ENCODE data around the gene H2BK1. TPM values are rescaled to one million over a fixed set of nuclear protein-coding genes. Genes with fewer than 3 reads are reported as not detected.

The H2BK1 gene
- total RNA-seq, 1 donor from 2014 or later: not detected

DNA sequence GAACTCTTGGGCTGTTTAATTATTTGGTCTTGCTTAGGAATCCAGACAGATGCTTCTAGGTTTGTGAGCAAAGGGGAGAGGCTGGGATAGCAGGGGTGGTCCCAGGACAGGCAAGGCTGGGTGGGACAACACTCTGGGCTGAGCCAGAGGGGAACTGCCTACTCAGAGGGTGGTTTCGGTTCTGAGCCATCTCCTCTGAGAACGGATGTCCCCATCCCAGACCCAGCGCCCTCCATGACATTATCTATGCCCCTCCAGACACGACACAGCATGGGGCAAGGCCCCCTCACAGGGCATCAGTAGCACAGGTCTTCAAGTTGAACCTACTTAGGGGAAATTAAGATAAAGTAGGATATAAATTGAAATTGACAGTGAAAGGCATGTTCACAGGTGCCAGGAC is 30.3 kb downstream of the H2BK1 start:
- no peak for DNase-seq (ENCODE audit: low read depth, low spot score)
- no peak for TF ChIP-seq CTCF (conservative IDR thresholded peaks at IDR 0.05)
- Mint-ChIP-seq H3K4me1 (no peaks in the 10 kb centered on the region), H3K27me3 (ENCODE audit: low read depth) (peaks cover 6% of the 10 kb centered on the region), H3K27ac (ENCODE audit: unreplicated experiment) (no peak overlapping the region), H3K36me3 (ENCODE audit: low read depth) (no peaks in the 10 kb centered on the region), H3K9me3 (no peaks in the 10 kb centered on the region), H3K4me3 (no peak overlapping the region)

GRCh38 chr7:151179287-151179860 is 30.9 kb downstream of the H2BK1 start:
- Mint-ChIP-seq H3K4me3 (no peak overlapping the region), H3K27ac (ENCODE audit: unreplicated experiment) (no peak overlapping the region), H3K4me1 (no peaks in the 10 kb centered on the region), H3K36me3 (ENCODE audit: low read depth) (no peaks in the 10 kb centered on the region), H3K9me3 (no peaks in the 10 kb centered on the region), H3K27me3 (ENCODE audit: low read depth) (peaks cover 8% of the 10 kb centered on the region)
- TF ChIP-seq CTCF (conservative IDR thresholded peaks at IDR 0.05): no peak
- no peak for DNase-seq (ENCODE audit: low read depth, low spot score)

- no peaks in the 10 kb centered on the region for H3K4me1 Mint-ChIP-seq
- no peak overlapping the region for H3K4me3 Mint-ChIP-seq
- H3K27ac Mint-ChIP-seq (ENCODE audit: unreplicated experiment): no peak overlapping the region
- H3K27me3 Mint-ChIP-seq (ENCODE audit: low read depth): peaks cover 8% of the 10 kb centered on the region
- TF ChIP-seq CTCF (conservative IDR thresholded peaks at IDR 0.05): no peak
- H3K9me3 Mint-ChIP-seq: no peaks in the 10 kb centered on the region
- no peak for DNase-seq (ENCODE audit: low read depth, low spot score)
- H3K36me3 Mint-ChIP-seq (ENCODE audit: low read depth): no peaks in the 10 kb centered on the region
These were observed 31.5 kb downstream of the H2BK1 start for GRCh38 chr7:151178831-151179230.

GRCh38 chr7:151178236-151178635 is 32.1 kb downstream of the H2BK1 start:
- H3K27me3 Mint-ChIP-seq (ENCODE audit: low read depth): peaks cover 10% of the 10 kb centered on the region
- H3K4me1 Mint-ChIP-seq: no peaks in the 10 kb centered on the region
- H3K4me3 Mint-ChIP-seq: no peak overlapping the region
- no peaks in the 10 kb centered on the region for H3K9me3 Mint-ChIP-seq
- DNase-seq (ENCODE audit: low read depth, low spot score): no peak
- H3K27ac Mint-ChIP-seq (ENCODE audit: unreplicated experiment): no peak overlapping the region
- TF ChIP-seq CTCF (conservative IDR thresholded peaks at IDR 0.05): no peak
- H3K36me3 Mint-ChIP-seq (ENCODE audit: low read depth): no peaks in the 10 kb centered on the region

GRCh38 chr7:151177310-151177709 is 33.0 kb downstream of the H2BK1 start:
- DNase-seq (ENCODE audit: low read depth, low spot score): no peak
- H3K4me3 Mint-ChIP-seq: no peak overlapping the region
- H3K4me1 Mint-ChIP-seq: peaks cover 5% of the 10 kb centered on the region
- no peak overlapping the region for H3K27ac Mint-ChIP-seq (ENCODE audit: unreplicated experiment)
- no peak for TF ChIP-seq CTCF (conservative IDR thresholded peaks at IDR 0.05)
- no peaks in the 10 kb centered on the region for H3K9me3 Mint-ChIP-seq
- H3K27me3 Mint-ChIP-seq (ENCODE audit: low read depth): peaks cover 18% of the 10 kb centered on the region
- no peaks in the 10 kb centered on the region for H3K36me3 Mint-ChIP-seq (ENCODE audit: low read depth)
